Type B pancreatic cell (in vitro differentiated cells): Measurements from ENCODE around the gene TMEM9. TPM values are rescaled to one million over a fixed set of nuclear protein-coding genes. Genes with fewer than 3 reads are reported as not detected.

Experiments
- DNase-seq: peaks from one replicate; pipeline ENCODE4 v3.0.0; 2021; ENCODE audit warnings: mixed read lengths; ENCODE audit not compliant: unreplicated experiment; ENCODE audit errors: extremely low spot score
- H3K27ac Mint-ChIP-seq: 2 replicates; pipeline ENCODE4 v1.8.0; 2021; ENCODE audit warnings: mild to moderate bottlenecking, mixed read lengths
- H3K27me3 Mint-ChIP-seq: 2 replicates; pipeline ENCODE4 v1.8.0; 2021; ENCODE audit warnings: mixed read lengths
- H3K36me3 Mint-ChIP-seq: 2 replicates; pipeline ENCODE4 v1.8.0; 2021; ENCODE audit warnings: mixed read lengths
- H3K4me1 Mint-ChIP-seq: one replicate; pipeline ENCODE4 v1.8.0; 2021; ENCODE audit warnings: mixed read lengths; ENCODE audit not compliant: unreplicated experiment
- H3K4me3 Mint-ChIP-seq: 2 replicates; pipeline ENCODE4 v1.8.0; 2021; ENCODE audit warnings: mild to moderate bottlenecking, mixed read lengths
- H3K9me3 Mint-ChIP-seq: 2 replicates; pipeline ENCODE4 v1.8.0; 2021; ENCODE audit warnings: mixed read lengths
- CTCF ChIP-seq: fragments of 200-600 bp; sonication (generic); conservative IDR thresholded peaks from 2 replicates; pipeline ENCODE4 v1.5.0; 2021; ENCODE audit warnings: antibody characterized with exemption, mild to moderate bottlenecking
- total RNA-seq: library from RNA; stranded (reverse); gene quantifications from 2 replicates; pipeline ENCODE4 v1.2.1, GENCODE V29; 2021; ENCODE audit warnings: low replicate concordance

The TMEM9 gene
- total RNA-seq, 1 donor from 2014 or later = 117 TPM

- TF ChIP-seq CTCF = no peak
- Mint-ChIP-seq H3K36me3 (peaks cover 10% of the 10 kb centered on the region), H3K4me1 (peaks cover 26% of the 10 kb centered on the region), H3K9me3 (peaks cover 8% of the 10 kb centered on the region), H3K27ac (no peak overlapping the region), H3K4me3 (no peak overlapping the region), H3K27me3 (peaks cover 15% of the 10 kb centered on the region)
- DNase-seq = no peak
Measured at GRCh38 chr1:201180901-201181300, 26.6 kb upstream of the TMEM9 start.

- peaks cover 10% of the 10 kb centered on the region for H3K36me3 Mint-ChIP-seq
- H3K9me3 Mint-ChIP-seq = peaks cover 8% of the 10 kb centered on the region
- H3K4me3 Mint-ChIP-seq = no peak overlapping the region
- no peak for TF ChIP-seq CTCF
- H3K27me3 Mint-ChIP-seq = peaks cover 15% of the 10 kb centered on the region
- peaks cover 26% of the 10 kb centered on the region for H3K4me1 Mint-ChIP-seq
- no peak for DNase-seq
- H3K27ac Mint-ChIP-seq = no peak overlapping the region
Measured at GRCh38 chr1:201180141-201180540, 25.9 kb upstream of the TMEM9 start.

- DNase-seq = no peak
- peaks cover 17% of the 10 kb centered on the region for H3K4me1 Mint-ChIP-seq
- H3K4me3 Mint-ChIP-seq = no peak overlapping the region
- peaks cover 8% of the 10 kb centered on the region for H3K9me3 Mint-ChIP-seq
- H3K27ac Mint-ChIP-seq = no peak overlapping the region
- peaks cover 10% of the 10 kb centered on the region for H3K36me3 Mint-ChIP-seq
- TF ChIP-seq CTCF = no peak
- H3K27me3 Mint-ChIP-seq = peaks cover 15% of the 10 kb centered on the region
Measured at GRCh38 chr1:201178718-201179117, 24.4 kb upstream of the TMEM9 start.

GRCh38 chr1:201176940-201177339 is 22.7 kb upstream of the TMEM9 start:
- Mint-ChIP-seq H3K27me3 (peaks cover 15% of the 10 kb centered on the region), H3K4me1 (peaks cover 23% of the 10 kb centered on the region), H3K36me3 (peaks cover 10% of the 10 kb centered on the region), H3K27ac (no peak overlapping the region), H3K9me3 (peaks cover 8% of the 10 kb centered on the region), H3K4me3 (no peak overlapping the region)
- no peak for TF ChIP-seq CTCF
- DNase-seq = no peak

GRCh38 chr1:201175820-201176500 is 21.7 kb upstream of the TMEM9 start:
- peaks cover 8% of the 10 kb centered on the region for H3K27me3 Mint-ChIP-seq
- H3K4me1 Mint-ChIP-seq = peaks cover 23% of the 10 kb centered on the region
- DNase-seq = no peak
- TF ChIP-seq CTCF = no peak
- no peak overlapping the region for H3K4me3 Mint-ChIP-seq
- H3K9me3 Mint-ChIP-seq = peaks cover 8% of the 10 kb centered on the region
- H3K36me3 Mint-ChIP-seq = peaks cover 10% of the 10 kb centered on the region
- H3K27ac Mint-ChIP-seq = no peak overlapping the region
